ENCODE data around the gene STK31. TPM values are rescaled to one million over a fixed set of nuclear protein-coding genes. Genes with fewer than 3 reads are reported as not detected.
"Not testable (repeated sequence)": the region's sequence is repeated elsewhere in the genome, so short reads cannot be mapped to it uniquely, and the experiment has no call there.

The STK31 gene
- total RNA-seq, 1 donor = not detected

DNA sequence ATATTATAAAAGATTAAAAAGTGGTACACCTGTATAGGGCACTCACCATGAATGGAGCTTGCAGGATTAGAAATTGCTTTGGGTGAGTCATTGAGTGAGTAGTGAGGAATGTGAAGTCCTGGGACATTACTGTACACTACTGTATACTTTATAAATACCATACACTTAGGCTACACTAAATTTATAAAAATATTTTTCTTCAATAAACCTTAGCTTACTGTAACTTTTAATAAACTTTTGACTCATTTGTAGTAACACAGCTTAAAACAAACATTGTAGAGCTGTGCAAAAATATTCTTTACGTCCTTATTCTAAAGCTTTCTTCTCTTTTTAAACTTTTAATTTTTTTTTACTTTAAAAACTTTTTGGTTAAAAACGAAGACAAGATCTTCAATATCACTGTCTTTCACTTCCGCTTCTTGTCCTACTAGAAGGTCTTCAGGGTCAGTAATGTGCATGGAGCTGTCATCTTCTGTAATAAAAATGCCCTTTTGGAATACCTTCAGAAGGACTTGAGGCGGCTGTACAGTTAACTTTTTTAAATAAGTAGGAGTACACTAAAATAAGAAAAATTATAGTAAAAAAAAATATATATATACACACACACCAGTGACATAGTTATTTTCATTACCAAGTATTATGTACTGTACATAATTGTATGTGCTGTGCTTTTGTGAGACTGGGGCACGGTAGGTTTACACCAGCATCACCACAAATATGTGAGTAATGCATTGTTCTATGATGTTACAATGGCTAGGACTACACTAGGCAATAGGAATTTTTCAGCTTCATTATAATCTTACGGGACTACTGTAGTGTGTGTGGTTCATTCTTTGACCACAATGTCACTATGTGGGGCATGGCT, 3.5 kb downstream of the STK31 start:
- H3K4me3 ChIP-seq (ENCODE audit: low read depth, low read length) = no peak overlapping the region
- DNase-seq (ENCODE audit: low read depth) = peak; percentile 10
- TF ChIP-seq, protein P1, sequence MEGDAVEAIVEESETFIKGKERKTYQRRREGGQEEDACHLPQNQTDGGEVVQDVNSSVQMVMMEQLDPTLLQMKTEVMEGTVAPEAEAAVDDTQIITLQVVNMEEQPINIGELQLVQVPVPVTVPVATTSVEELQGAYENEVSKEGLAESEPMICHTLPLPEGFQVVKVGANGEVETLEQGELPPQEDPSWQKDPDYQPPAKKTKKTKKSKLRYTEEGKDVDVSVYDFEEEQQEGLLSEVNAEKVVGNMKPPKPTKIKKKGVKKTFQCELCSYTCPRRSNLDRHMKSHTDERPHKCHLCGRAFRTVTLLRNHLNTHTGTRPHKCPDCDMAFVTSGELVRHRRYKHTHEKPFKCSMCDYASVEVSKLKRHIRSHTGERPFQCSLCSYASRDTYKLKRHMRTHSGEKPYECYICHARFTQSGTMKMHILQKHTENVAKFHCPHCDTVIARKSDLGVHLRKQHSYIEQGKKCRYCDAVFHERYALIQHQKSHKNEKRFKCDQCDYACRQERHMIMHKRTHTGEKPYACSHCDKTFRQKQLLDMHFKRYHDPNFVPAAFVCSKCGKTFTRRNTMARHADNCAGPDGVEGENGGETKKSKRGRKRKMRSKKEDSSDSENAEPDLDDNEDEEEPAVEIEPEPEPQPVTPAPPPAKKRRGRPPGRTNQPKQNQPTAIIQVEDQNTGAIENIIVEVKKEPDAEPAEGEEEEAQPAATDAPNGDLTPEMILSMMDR (IDR thresholded peaks at IDR 0.05; ENCODE audit: insufficient read depth, low read depth, low read length) = no peak

DNA sequence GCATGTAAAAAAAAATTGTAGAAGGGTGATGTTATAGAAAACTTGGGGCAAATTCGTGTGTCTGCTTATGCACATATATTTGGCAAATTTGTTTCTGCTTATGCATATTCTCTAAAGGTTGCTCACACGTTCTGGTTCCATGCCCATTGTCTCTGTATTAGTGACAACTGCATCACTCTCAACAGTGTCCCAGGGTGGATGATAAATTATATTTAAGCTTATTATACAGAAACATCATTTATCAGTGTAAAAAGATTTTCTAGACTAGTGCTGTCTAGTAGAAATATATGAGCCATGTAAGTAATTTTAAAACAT, 4.1 kb downstream of the STK31 start:
- DNase-seq (ENCODE audit: low read depth) = no peak
- TF ChIP-seq, protein P1 (IDR thresholded peaks at IDR 0.05; ENCODE audit: insufficient read depth, low read depth, low read length) = no peak
- no peak overlapping the region for H3K4me3 ChIP-seq (ENCODE audit: low read depth, low read length)

DNA sequence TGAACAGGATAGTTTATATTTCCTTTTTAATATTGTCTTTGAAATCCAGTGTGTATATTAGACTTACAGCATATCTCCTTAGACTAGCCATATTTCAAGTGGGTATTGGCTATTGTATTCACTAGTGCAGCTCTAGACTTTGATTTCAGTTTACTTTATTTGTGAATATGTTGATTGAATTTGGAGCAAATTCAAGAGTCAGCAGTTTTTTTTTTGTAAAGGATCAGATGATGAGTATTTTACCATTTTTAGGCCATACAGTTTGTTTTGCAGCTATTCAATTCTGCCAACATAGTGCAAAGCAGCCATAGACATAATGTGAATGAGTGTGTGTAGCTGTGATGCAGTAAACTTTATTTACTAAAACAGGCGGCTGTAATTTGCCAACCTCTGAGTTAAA, 4.6 kb downstream of the STK31 start:
- no peak overlapping the region for H3K4me3 ChIP-seq (ENCODE audit: low read depth, low read length)
- TF ChIP-seq, protein P1 (IDR thresholded peaks at IDR 0.05; ENCODE audit: insufficient read depth, low read depth, low read length) = no peak
- no peak for DNase-seq (ENCODE audit: low read depth)

DNA sequence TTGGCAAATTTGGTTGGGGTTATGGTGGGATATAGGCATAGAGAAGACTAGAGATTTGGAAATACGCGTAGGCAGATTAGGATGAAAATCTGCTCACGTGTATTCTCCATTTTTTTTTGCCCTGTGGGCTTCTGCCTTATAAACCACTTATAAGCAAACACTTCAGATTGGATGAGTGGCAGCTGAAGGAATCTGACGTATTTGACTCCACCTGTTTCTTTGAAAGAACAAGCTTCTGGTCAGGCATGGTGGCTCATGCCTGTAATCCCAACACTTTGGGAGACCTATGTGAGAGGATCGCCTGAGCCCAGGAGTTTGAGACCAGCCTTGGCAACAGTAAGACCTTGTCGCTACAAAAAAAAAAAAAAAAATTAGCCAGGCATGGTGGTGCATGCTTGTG, 5.1 kb downstream of the STK31 start:
- DNase-seq (ENCODE audit: low read depth) = no peak

DNA sequence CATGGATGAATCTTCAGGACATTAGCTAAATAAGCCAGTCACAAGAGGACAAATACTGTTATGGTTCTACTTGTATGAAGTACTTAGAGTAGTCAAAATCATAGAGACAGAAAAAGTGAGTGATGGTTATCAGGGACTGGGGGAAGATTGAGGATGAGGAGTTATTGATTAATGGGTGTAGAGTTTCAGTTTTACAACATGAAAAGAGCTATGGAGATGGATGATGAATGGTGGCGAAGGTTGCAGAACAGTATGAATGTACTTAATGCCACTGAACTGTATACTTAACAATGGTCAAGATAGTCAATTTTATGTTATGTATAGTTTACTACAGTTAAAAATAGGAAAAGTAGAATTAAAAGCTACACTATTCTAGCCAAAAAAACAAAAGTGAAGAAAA, 7.8 kb downstream of the STK31 start:
- DNase-seq (ENCODE audit: low read depth) = no peak
- H3K4me3 ChIP-seq (ENCODE audit: low read depth, low read length) = no peak overlapping the region
- TF ChIP-seq, protein P1 (IDR thresholded peaks at IDR 0.05; ENCODE audit: insufficient read depth, low read depth, low read length) = no peak

More for the DNA sequence above, 5.1 kb downstream of the STK31 start:
- H3K4me3 ChIP-seq (ENCODE audit: low read depth, low read length) = no peak overlapping the region
- TF ChIP-seq, protein P1 (IDR thresholded peaks at IDR 0.05; ENCODE audit: insufficient read depth, low read depth, low read length) = no peak

DNA sequence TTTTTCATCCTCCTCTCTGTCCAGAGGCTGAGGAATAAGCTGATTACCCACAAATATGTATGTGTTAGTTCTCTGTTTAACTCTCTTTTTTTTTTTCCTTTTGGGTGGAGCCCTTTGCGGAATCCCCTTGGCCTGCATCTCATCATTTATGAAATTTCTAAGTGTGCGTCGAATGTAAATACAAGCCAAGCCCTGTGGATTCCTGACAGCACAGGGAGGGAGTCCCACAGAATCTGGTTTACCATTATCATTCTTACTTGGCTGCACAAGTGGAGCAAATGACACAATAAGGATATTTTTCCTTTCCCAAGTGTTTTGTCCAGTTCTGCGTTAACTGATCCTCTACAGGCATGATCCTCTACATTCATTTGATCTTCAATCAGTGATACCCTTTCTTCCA, 11.4 kb downstream of the STK31 start:
- peak; percentile 63 for DNase-seq (ENCODE audit: low read depth)
- no peak overlapping the region for H3K4me3 ChIP-seq (ENCODE audit: low read depth, low read length)
- TF ChIP-seq, protein P1 (IDR thresholded peaks at IDR 0.05; ENCODE audit: insufficient read depth, low read depth, low read length) = no peak

DNA sequence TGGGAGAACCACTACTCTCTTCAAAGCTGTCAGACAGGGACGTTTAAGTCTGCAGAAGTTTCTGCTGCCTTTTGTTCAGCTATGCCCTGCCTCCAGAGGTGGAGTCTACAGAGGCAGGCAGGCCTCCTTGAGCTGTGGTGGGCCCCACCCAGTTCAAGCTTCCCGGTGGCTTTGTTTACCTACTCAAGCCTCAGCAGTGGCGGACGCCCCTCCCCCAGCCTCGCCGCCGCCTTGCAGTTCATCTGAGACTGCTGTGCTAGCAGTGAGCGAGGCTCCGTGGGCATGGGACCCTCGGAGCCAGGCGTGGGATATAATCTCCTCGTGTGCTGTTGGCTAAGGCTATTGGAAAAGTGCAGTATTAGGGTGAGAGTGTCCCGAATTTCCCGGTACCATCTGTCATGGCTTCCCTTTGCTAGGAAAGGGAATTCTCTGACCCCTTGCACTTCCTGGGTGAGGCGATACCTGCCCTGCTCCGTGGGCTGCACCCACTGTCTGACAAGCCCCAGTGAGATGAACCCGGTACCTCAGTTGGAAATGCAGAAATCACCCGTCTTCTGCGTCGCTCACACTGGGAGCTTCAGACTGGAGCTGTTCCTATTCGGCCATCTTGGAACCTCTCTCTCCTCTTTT, 12.7 kb downstream of the STK31 start:
- not testable (repeated sequence) for H3K4me3 ChIP-seq (ENCODE audit: low read depth, low read length); DNase-seq (ENCODE audit: low read depth)

DNA sequence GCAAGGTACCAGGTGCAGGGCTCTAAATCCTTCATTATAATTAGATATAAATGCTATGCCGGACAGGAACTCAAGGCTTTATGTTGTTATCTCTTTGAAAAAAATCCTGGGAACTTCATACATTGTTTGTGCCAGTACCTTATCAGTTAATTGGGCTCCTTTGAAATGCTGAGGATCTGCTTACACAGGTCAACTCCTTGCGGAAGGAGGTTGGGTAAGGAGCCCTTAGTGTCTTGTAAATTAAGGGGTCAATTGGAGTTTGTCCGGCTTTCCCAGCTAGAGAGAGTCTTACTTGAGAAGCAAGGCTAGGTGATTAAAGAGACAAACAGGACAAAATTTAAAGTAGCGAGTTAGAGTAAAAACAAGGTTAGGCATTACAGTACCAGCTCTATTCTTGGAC, 14.1 kb downstream of the STK31 start:
- H3K4me3 ChIP-seq (ENCODE audit: low read depth, low read length); DNase-seq (ENCODE audit: low read depth): not testable (repeated sequence)
